Muscle layer of colon (tissue), 2 donors: ENCODE measurements around the gene TAC3.

Experiments used
- H3K27ac ChIP-seq: one replicate; pipeline ENCODE4 v1.7.0; 2013; ENCODE audit warnings: low read depth, mild to moderate bottlenecking, low read length, moderate library complexity
- H3K27me3 ChIP-seq, 2 donors: one replicate each; pipeline ENCODE4 v1.7.0; 2013; ENCODE audit warnings: low read length in 2 of 2, mild to moderate bottlenecking in 2 of 2; ENCODE audit not compliant: insufficient read depth in 2 of 2, control insufficient read depth in 1 of 2
- H3K36me3 ChIP-seq: one replicate; pipeline ENCODE4 v1.7.0; 2013; ENCODE audit warnings: mild to moderate bottlenecking, low read length; ENCODE audit not compliant: insufficient read depth
- H3K4me1 ChIP-seq: one replicate; pipeline ENCODE4 v1.7.0; 2013; ENCODE audit warnings: mild to moderate bottlenecking, low read length; ENCODE audit not compliant: insufficient read depth
- H3K4me3 ChIP-seq, 2 donors: one replicate each; pipeline ENCODE4 v1.7.0; 2013; ENCODE audit warnings: low read length in 2 of 2, low read depth in 1 of 2, mild to moderate bottlenecking in 1 of 2, moderate library complexity in 1 of 2
- H3K9ac ChIP-seq: one replicate; pipeline ENCODE4 v1.7.0; 2013; ENCODE audit warnings: low read length
- H3K9me3 ChIP-seq: one replicate; pipeline ENCODE4 v1.7.0; 2013; ENCODE audit warnings: mild to moderate bottlenecking, low read length
- donor health status: abdominal sarcoma.
- donor health status: Adenocarcinoma of cecum.

Gene TAC3

DNA sequence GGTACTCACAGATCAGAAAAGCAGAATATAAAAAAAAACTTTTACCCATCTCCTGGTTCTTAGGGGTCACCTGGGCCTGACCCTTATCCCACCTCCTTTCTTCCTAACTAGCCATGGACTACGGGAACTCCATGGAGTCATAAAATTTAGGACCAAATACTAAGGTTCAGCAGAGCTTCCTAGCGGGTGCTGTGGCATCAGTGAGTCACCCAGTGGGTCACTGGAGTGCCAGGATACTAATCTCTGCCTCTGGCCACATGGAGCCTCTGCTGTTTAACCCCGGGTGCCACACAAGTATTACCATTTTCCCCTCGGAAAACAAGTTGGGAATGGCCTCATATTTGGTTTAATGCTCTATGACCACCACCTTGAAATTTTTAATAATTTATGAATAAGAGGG is 16.9 kb downstream of the TAC3 start:
- Histone ChIP-seq H3K4me1 (peaks cover 16% of the 10 kb centered on the region), H3K27ac (no peak overlapping the region), H3K4me3 (no peak overlapping the region), H3K9me3 (no peaks in the 10 kb centered on the region), H3K27me3 (no peaks in the 10 kb centered on the region), H3K9ac (no peak overlapping the region), H3K36me3 (peaks cover 55% of the 10 kb centered on the region)

DNA sequence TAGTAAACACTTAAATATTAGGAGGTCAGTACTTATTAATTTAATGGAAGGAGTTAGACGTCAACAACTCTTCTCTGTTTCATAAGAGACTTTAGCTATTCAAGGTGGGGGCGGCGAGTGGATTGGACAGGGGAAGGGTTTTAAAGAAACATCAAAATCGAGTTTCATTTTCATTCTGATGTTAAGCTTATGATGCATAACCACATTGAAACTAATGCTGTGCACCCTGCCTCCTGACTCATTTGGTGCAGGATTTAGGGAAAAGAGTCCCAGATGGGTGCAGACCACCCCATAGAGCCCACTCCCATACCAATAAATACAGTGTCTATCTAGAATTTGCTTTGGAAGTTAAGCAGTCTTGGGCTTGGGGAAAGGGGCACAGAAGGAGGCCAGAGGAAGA is 17.3 kb downstream of the TAC3 start:
- Histone ChIP-seq H3K36me3 (peaks cover 50% of the 10 kb centered on the region), H3K4me1 (peaks cover 16% of the 10 kb centered on the region), H3K27ac (no peak overlapping the region), H3K27me3 (no peaks in the 10 kb centered on the region), H3K9ac (no peak overlapping the region), H3K4me3 (no peak overlapping the region), H3K9me3 (no peaks in the 10 kb centered on the region)

DNA sequence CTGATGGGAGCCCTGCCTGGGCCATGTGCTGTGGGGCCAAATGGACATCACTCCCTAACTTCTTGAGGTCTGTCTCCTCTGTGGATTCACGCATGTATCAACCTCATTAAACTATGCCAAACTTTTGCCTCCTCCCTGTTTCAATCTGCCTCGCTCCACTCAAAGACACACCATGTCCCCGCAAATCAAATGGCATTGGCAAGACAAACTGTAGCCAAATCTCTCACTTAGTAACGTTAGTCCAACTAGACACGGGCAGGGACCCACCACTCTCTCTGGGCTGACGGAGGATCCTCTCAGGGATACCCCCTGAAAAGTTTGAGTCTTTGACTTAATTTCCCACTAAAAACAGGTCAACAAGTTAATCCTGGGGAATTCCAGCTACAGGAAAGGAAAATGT is 18.0 kb downstream of the TAC3 start:
- no peak overlapping the region for H3K4me3 ChIP-seq
- H3K27me3 ChIP-seq: no peaks in the 10 kb centered on the region
- peaks cover 44% of the 10 kb centered on the region for H3K36me3 ChIP-seq
- H3K27ac ChIP-seq: no peak overlapping the region
- peaks cover 16% of the 10 kb centered on the region for H3K4me1 ChIP-seq
- no peak overlapping the region for H3K9ac ChIP-seq
- H3K9me3 ChIP-seq: no peaks in the 10 kb centered on the region

DNA sequence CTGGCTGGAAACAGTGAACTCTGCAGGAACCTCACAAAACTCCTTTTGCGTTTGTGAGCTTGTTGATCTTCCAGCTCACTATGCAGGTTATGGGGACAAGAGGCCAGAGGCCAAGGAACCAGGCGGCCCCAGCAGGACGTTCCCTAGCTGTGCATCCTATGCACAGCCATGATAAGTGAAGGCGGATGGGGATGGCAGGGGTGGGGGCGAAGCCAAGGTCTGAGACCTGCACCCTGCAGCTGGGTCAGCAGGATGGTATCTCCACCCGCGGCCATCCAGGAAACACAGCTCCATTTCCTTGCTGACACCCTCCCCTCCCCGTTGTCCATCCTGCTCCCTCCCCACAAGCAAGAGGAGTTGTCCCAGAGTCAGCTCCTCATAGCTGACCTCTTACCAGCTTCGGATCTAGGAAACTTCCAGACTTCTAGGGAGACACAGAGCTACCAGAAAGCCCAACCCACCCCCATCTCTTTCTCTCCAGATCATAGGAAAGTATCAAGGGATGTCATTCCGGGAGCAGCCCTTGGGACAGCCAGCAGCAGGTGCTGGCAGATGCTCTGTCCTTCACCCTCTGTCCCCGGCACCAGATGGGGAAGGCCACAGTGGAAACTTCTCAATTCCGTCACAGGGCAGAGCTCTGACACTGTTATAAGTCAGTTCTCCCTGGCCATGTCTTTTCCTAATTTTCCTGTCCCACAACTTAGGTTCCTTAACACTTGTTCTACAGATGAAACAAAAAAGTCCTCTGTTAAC is 19.4 kb downstream of the TAC3 start:
- Histone ChIP-seq H3K9me3 (no peaks in the 10 kb centered on the region), H3K36me3 (peaks cover 30% of the 10 kb centered on the region), H3K9ac (no peak overlapping the region), H3K4me1 (peaks cover 13% of the 10 kb centered on the region), H3K27ac (no peak overlapping the region), H3K4me3 (no peak overlapping the region), H3K27me3 (no peaks in the 10 kb centered on the region)

DNA sequence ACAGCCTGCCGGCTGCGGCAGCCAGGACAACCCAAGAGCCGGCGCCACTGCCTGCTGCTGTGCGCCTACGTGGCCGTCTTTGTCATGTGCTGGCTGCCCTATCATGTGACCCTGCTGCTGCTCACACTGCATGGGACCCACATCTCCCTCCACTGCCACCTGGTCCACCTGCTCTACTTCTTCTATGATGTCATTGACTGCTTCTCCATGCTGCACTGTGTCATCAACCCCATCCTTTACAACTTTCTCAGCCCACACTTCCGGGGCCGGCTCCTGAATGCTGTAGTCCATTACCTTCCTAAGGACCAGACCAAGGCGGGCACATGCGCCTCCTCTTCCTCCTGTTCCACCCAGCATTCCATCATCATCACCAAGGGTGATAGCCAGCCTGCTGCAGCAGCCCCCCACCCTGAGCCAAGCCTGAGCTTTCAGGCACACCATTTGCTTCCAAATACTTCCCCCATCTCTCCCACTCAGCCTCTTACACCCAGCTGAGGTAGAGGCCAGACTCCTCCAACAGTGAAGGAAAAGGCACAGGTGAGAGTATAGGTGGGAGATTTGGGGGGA is 20.3 kb downstream of the TAC3 start:
- H3K9me3 ChIP-seq: no peaks in the 10 kb centered on the region
- peaks cover 23% of the 10 kb centered on the region for H3K36me3 ChIP-seq
- no peaks in the 10 kb centered on the region for H3K27me3 ChIP-seq
- peaks cover 4% of the 10 kb centered on the region for H3K4me1 ChIP-seq
- H3K9ac ChIP-seq: no peak overlapping the region
- no peak overlapping the region for H3K4me3 ChIP-seq
- no peak overlapping the region for H3K27ac ChIP-seq

DNA sequence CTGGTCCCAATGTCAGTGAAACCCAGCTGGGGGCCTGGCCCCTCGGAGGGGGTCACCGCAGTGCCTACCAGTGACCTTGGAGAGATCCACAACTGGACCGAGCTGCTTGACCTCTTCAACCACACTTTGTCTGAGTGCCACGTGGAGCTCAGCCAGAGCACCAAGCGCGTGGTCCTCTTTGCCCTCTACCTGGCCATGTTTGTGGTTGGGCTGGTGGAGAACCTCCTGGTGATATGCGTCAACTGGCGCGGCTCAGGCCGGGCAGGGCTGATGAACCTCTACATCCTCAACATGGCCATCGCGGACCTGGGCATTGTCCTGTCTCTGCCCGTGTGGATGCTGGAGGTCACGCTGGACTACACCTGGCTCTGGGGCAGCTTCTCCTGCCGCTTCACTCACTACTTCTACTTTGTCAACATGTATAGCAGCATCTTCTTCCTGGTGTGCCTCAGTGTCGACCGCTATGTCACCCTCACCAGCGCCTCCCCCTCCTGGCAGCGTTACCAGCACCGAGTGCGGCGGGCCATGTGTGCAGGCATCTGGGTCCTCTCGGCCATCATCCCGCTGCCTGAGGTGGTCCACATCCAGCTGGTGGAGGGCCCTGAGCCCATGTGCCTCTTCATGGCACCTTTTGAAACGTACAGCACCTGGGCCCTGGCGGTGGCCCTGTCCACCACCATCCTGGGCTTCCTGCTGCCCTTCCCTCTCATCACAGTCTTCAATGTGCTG is 21.0 kb downstream of the TAC3 start:
- Histone ChIP-seq H3K4me1 (peaks cover 4% of the 10 kb centered on the region), H3K27ac (no peak overlapping the region), H3K9me3 (no peaks in the 10 kb centered on the region), H3K4me3 (no peak overlapping the region), H3K9ac (no peak overlapping the region), H3K27me3 (no peaks in the 10 kb centered on the region), H3K36me3 (peaks cover 17% of the 10 kb centered on the region)

DNA sequence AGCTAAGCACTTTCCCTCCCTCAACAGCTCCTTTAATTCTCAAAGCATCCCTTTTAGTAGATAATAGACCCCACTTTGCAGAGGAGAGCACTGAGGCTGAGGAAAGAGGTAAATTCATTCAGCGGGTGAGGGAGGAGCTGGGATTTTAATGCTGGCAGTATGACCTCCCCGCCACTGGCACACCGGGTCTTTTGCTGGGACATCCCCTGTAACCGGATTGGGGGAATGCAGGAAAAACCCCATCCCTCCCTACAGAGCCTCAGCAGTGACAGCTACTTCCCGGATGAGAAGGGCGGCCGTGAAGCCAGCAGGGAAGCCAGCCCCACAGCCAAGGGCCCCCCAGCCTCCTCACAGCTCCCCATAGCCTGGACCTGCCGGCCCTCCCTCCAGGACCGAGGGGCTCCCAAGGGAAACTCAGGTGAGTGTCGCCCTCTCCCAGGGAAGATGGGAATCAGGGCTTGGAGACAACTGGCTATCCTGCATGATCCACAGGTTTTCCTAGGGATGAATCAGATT is 22.0 kb downstream of the TAC3 start:
- H3K4me1 ChIP-seq: peaks cover 4% of the 10 kb centered on the region
- H3K9ac ChIP-seq: no peak overlapping the region
- no peaks in the 10 kb centered on the region for H3K9me3 ChIP-seq
- no peak overlapping the region for H3K4me3 ChIP-seq
- H3K27ac ChIP-seq: no peak overlapping the region
- H3K27me3 ChIP-seq: no peaks in the 10 kb centered on the region
- peaks cover 12% of the 10 kb centered on the region for H3K36me3 ChIP-seq

DNA sequence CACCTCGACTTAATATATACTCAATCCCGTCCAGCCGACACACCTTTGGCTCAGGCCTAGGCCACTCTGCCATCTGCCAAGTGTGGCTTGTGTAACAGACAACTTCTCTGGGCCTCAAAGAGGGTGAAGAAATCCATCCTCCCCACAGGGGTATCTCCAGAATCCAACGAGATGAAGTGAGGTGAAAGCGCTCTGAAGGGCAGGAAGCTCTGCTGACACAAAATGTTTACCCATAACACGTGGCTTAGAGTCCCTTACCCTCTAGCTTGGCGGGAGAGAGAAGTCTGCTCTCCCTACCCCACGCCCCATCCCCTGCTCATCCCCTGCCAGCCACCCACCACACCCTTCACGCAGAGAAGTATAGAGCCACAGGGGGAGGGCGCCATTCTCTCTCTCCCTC is 23.0 kb downstream of the TAC3 start:
- H3K27ac ChIP-seq: no peak overlapping the region
- H3K4me3 ChIP-seq: no peak overlapping the region
- peaks cover 4% of the 10 kb centered on the region for H3K4me1 ChIP-seq
- no peaks in the 10 kb centered on the region for H3K27me3 ChIP-seq
- peaks cover 10% of the 10 kb centered on the region for H3K36me3 ChIP-seq
- H3K9me3 ChIP-seq: no peaks in the 10 kb centered on the region
- no peak overlapping the region for H3K9ac ChIP-seq

DNA sequence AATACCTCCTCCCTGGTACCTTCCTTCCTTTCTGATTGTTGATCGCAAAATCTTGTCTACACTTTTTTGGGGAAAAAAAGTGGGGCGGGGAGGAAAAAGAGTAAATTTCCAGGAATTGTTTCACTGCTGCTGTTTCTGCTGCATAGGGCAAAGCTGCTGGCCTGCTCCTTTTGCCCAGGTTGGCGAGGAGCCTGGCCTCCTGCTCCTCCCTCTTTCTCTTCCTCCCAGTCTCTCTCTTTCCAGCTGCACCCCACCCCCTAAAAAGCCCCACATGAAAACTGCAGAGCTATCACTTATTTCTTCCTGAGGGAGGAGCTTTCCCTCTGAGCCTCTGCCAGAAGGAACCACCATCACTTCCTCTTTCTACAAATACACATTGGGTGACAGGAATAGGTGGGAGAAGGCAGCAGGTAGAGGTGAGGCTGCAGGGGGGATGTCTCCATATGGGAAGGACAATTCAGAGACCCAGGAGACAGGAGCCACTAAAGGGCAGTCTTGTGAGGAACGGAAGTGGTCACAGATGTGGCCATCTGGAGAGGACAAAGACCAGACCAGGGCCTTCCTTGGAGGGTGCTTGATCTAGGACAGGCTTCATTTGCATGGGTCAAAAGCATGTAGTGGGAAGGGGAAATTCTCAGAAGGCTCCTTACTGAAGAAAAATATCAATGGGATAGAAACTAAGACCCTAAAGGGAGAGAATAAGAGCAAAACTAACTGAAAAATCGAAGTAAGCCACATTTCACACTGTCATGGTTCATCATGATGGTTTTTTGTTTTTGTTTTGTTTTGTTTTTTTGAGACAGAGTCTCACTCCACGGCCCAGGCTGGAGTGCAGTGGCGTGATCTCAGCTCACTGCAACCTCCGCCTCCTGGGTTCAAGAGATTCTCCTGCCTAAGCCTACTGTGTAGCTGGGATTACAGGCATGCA is 24.7 kb downstream of the TAC3 start:
- H3K4me1 ChIP-seq: no peaks in the 10 kb centered on the region
- H3K4me3 ChIP-seq: no peak overlapping the region
- H3K27me3 ChIP-seq: no peaks in the 10 kb centered on the region
- no peak overlapping the region for H3K27ac ChIP-seq
- H3K9me3 ChIP-seq: no peaks in the 10 kb centered on the region
- H3K36me3 ChIP-seq: peaks cover 5% of the 10 kb centered on the region
- no peak overlapping the region for H3K9ac ChIP-seq

DNA sequence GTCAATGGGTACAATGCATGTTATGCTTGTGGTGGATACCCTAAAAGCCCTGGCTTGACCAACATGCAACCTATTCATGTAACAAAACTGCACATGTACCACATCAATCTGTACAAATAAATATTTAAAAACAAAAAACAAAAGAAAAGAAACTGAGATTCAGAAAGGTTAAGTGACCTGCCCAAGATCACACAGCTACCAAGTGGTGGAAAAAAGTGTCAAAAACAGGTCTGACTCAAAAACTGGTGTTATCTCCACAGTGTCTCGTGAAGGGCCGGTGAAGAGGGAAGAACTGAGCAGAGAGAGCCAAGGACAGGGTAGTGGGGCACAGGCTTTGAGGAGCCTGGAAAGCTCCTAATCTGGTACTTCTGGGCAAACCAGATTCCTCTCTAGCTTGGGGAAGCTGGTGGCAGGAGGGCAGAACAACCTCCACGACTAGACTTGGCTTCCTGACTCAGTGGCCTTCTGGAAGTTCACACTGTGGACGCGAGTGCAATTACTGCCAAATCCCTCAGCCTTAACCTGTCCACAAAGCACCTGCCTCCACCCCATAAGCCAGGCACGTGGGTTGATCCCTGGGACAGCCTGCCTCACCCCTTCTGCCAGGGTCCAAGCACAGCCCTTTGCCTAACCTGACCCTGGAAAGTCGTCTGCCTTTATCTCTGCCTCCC is 25.5 kb downstream of the TAC3 start:
- Histone ChIP-seq H3K9ac (no peak overlapping the region), H3K4me3 (no peak overlapping the region), H3K4me1 (no peaks in the 10 kb centered on the region), H3K9me3 (no peaks in the 10 kb centered on the region), H3K27ac (no peak overlapping the region), H3K36me3 (peaks cover 1% of the 10 kb centered on the region), H3K27me3 (no peaks in the 10 kb centered on the region)
